Effector memory CD8-positive, alpha-beta T cell (primary cell): ENCODE results near the gene CDH13.

Experiments used
- ATAC-seq: fragments of 150-1000 bp; cut with Tn5 transposase; replicated peaks from 2 replicates; pipeline ENCODE4 v1.10.0; 2021; ENCODE audit warnings: mild to moderate bottlenecking, moderate library complexity
- DNase-seq, 3 experiments: peaks; one replicate each; pipeline ENCODE4 v3.0.0; 2021
- H3K27ac Mint-ChIP-seq, 2 donors: one replicate each; pipeline ENCODE4 v1.8.0; 2022; ENCODE audit warnings: mild to moderate bottlenecking in 2 of 2, mixed read lengths in 2 of 2, moderate library complexity in 2 of 2
- H3K27me3 Mint-ChIP-seq, 2 donors: one replicate each; pipeline ENCODE4 v1.8.0; 2022; ENCODE audit warnings: mixed read lengths in 2 of 2
- H3K36me3 Mint-ChIP-seq: one replicate; pipeline ENCODE4 v1.8.0; 2022; ENCODE audit warnings: mild to moderate bottlenecking, moderate library complexity, mixed read lengths; ENCODE audit not compliant: insufficient read depth
- H3K4me1 Mint-ChIP-seq, 2 donors: one replicate each; pipeline ENCODE4 v1.8.0; 2022; ENCODE audit warnings: low read depth in 2 of 2, mixed read lengths in 2 of 2
- H3K4me3 Mint-ChIP-seq, 2 donors: one replicate each; pipeline ENCODE4 v1.8.0; 2022; ENCODE audit warnings: mild to moderate bottlenecking in 2 of 2, mixed read lengths in 2 of 2, moderate library complexity in 2 of 2
- H3K9me3 Mint-ChIP-seq, 2 donors: one replicate each; pipeline ENCODE4 v1.8.0; 2022; ENCODE audit warnings: mixed read lengths in 2 of 2

Gene CDH13

DNA sequence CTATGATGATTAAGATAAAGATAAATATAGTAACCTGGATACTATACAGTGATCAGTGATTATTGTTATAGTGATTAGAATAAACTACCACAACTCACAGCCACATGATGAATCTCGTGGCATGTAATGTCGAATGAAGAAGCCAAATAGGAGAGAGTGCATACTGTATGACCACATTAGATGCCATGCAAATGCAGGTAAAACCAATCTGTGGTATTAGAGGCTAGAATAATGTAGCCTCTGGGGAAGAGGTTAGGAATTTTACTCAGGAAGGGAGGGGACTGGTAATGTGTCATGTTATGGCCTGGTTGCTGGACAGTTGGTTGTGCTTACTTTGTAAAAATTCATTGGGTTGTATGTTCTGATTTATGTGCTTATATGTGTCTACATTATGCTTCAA is 402.7 kb downstream of the CDH13 start:
- ATAC-seq (no peak), DNase-seq (no peak)
- H3K4me1 Mint-ChIP-seq: no peaks in the 10 kb centered on the region
- peaks cover 6% of the 10 kb centered on the region in 2 donors for H3K9me3 Mint-ChIP-seq
- H3K36me3 Mint-ChIP-seq: no peaks in the 10 kb centered on the region
- no peak overlapping the region for H3K27ac Mint-ChIP-seq
- H3K27me3 Mint-ChIP-seq: peaks cover 0 to 8% of the 10 kb centered on the region in 2 donors
- H3K4me3 Mint-ChIP-seq: no peak overlapping the region

- ATAC-seq: no peak
- H3K27ac Mint-ChIP-seq: no peak overlapping the region
- H3K4me3 Mint-ChIP-seq: no peak overlapping the region
- peaks cover 6% of the 10 kb centered on the region in 2 donors for H3K9me3 Mint-ChIP-seq
- H3K36me3 Mint-ChIP-seq: no peaks in the 10 kb centered on the region
- DNase-seq: no peak
- H3K4me1 Mint-ChIP-seq: peaks cover 0 to 1% of the 10 kb centered on the region in 2 donors
- H3K27me3 Mint-ChIP-seq: peaks cover 0 to 17% of the 10 kb centered on the region in 2 donors
Measured at GRCh38 chr16:83031524-83031923, 404.8 kb downstream of the CDH13 start.

- DNase-seq (no peak), ATAC-seq (no peak)
- Mint-ChIP-seq H3K27ac (no peak overlapping the region), H3K27me3 (peaks cover 14 to 39% of the 10 kb centered on the region in 2 donors), H3K36me3 (no peaks in the 10 kb centered on the region), H3K4me1 (peaks cover 14 to 15% of the 10 kb centered on the region in 2 donors), H3K4me3 (no peak overlapping the region), H3K9me3 (peaks cover 0 to 2% of the 10 kb centered on the region in 2 donors)
Measured at GRCh38 chr16:83037102-83037501, 410.3 kb downstream of the CDH13 start.

DNA sequence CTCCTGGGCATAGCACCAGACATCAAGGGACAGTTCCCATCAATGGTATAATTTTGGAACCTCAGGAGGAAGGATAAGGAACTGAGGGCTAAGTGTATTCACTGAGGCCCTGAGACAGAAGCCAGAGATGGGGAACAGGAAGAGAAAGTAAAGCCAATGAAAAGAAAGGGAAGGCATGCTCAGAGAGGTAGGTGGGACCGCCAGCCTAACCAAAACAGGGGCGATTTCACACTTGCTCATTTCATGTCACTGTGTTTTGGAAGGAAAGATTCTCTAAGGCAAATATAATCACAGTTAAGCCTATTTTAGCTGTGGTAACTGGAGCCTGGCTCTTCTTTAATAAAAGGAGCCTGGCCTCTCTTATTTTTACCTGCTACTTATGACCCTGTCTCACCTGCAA is 411.1 kb downstream of the CDH13 start:
- Mint-ChIP-seq H3K4me1 (peaks cover 14 to 15% of the 10 kb centered on the region in 2 donors), H3K27ac (no peak overlapping the region), H3K4me3 (no peak overlapping the region), H3K9me3 (peaks cover 0 to 2% of the 10 kb centered on the region in 2 donors), H3K36me3 (no peaks in the 10 kb centered on the region), H3K27me3 (peaks cover 14 to 39% of the 10 kb centered on the region in 2 donors)
- DNase-seq: no peak
- no peak for ATAC-seq

GRCh38 chr16:83040174-83040573 is 413.4 kb downstream of the CDH13 start:
- ATAC-seq: no peak
- Mint-ChIP-seq H3K27me3 (peaks cover 14 to 33% of the 10 kb centered on the region in 2 donors), H3K36me3 (no peaks in the 10 kb centered on the region), H3K4me1 (peaks cover 14 to 15% of the 10 kb centered on the region in 2 donors), H3K4me3 (no peak overlapping the region), H3K27ac (no peak overlapping the region), H3K9me3 (no peaks in the 10 kb centered on the region)
- DNase-seq: no peak

GRCh38 chr16:83044589-83044988 is 417.8 kb downstream of the CDH13 start:
- no peaks in the 10 kb centered on the region for H3K36me3 Mint-ChIP-seq

GRCh38 chr16:83045790-83046189 is 419.0 kb downstream of the CDH13 start:
- no peak overlapping the region for H3K27ac Mint-ChIP-seq
- no peak for ATAC-seq
- no peak for DNase-seq
- H3K27me3 Mint-ChIP-seq: peaks cover 7 to 9% of the 10 kb centered on the region in 2 donors
- H3K36me3 Mint-ChIP-seq: no peaks in the 10 kb centered on the region
- H3K4me1 Mint-ChIP-seq: no peaks in the 10 kb centered on the region
- no peak overlapping the region for H3K4me3 Mint-ChIP-seq
- peaks cover 5 to 6% of the 10 kb centered on the region in 2 donors for H3K9me3 Mint-ChIP-seq

More at GRCh38 chr16:83044589-83044988, 417.8 kb downstream of the CDH13 start:
- Mint-ChIP-seq H3K4me3 (no peak overlapping the region), H3K9me3 (no peaks in the 10 kb centered on the region), H3K27me3 (peaks cover 3 to 7% of the 10 kb centered on the region in 2 donors), H3K27ac (no peak overlapping the region), H3K4me1 (peaks cover 8 to 11% of the 10 kb centered on the region in 2 donors)
- ATAC-seq: no peak
- DNase-seq: no peak

GRCh38 chr16:83046664-83047063 is 419.9 kb downstream of the CDH13 start:
- DNase-seq (no peak), ATAC-seq (no peak)
- no peaks in the 10 kb centered on the region for H3K4me1 Mint-ChIP-seq
- H3K27me3 Mint-ChIP-seq: peaks cover 11 to 15% of the 10 kb centered on the region in 2 donors
- H3K4me3 Mint-ChIP-seq: no peak overlapping the region
- H3K9me3 Mint-ChIP-seq: peaks cover 5 to 9% of the 10 kb centered on the region in 2 donors
- no peaks in the 10 kb centered on the region for H3K36me3 Mint-ChIP-seq
- no peak overlapping the region for H3K27ac Mint-ChIP-seq

- DNase-seq (no peak), ATAC-seq (no peak)
- H3K4me3 Mint-ChIP-seq: no peak overlapping the region
- no peaks in the 10 kb centered on the region for H3K36me3 Mint-ChIP-seq
- peaks cover 5 to 9% of the 10 kb centered on the region in 2 donors for H3K9me3 Mint-ChIP-seq
- H3K4me1 Mint-ChIP-seq: no peaks in the 10 kb centered on the region
- H3K27ac Mint-ChIP-seq: no peak overlapping the region
- peaks cover 11 to 15% of the 10 kb centered on the region in 2 donors for H3K27me3 Mint-ChIP-seq
Measured at GRCh38 chr16:83051451-83051850, 424.7 kb downstream of the CDH13 start.

GRCh38 chr16:83054283-83054682 is 427.5 kb downstream of the CDH13 start:
- Mint-ChIP-seq H3K36me3 (no peaks in the 10 kb centered on the region), H3K27ac (no peak overlapping the region), H3K27me3 (peaks cover 11 to 15% of the 10 kb centered on the region in 2 donors), H3K4me3 (no peak overlapping the region), H3K4me1 (no peaks in the 10 kb centered on the region), H3K9me3 (peaks cover 5 to 9% of the 10 kb centered on the region in 2 donors)
- DNase-seq: no peak
- ATAC-seq: no peak

DNA sequence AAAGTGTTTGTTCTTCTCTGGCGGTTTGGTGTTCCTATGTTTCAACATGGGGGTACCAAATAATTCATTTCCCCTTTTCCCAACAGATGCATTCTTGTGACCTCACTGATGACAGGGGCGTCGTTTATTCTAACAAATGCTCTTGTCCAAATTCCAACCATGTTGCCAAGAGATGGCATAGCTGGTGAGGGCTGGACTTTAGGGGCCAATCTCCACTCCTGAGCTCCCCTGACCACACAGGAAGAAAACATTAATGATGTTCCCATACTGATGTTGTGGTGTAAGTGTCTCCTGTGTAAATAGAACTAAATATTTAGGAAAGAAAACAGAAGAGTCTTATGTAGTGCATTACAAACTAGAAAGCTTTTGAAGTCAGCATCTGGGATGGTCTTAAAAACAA is 431.6 kb downstream of the CDH13 start:
- no peaks in the 10 kb centered on the region for H3K9me3 Mint-ChIP-seq
- DNase-seq (no peak), ATAC-seq (no peak)
- H3K27me3 Mint-ChIP-seq: peaks cover 4 to 5% of the 10 kb centered on the region in 2 donors
- H3K4me3 Mint-ChIP-seq: no peak overlapping the region
- H3K36me3 Mint-ChIP-seq: no peaks in the 10 kb centered on the region
- no peak overlapping the region for H3K27ac Mint-ChIP-seq
- no peaks in the 10 kb centered on the region for H3K4me1 Mint-ChIP-seq

DNA sequence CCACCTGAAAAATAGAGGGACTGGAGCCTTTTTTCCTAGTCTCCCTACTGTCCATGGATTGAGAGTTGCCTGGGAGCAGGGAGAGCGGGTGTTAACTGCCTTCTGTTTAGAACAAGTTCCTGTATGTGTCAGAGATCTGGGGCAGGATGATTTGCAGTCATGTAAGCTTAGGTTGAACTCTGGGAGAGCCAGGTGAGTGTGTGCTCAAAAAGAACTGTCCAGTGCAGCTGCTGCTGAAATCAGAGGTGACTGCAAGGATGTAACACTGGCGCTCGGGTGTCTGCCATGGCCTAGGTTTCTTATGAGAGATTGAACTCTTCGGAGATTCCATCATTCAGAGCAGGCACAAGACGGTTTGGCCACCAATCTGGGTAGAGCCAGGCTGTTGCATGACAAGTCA is 432.5 kb downstream of the CDH13 start:
- no peaks in the 10 kb centered on the region for H3K36me3 Mint-ChIP-seq
- H3K4me3 Mint-ChIP-seq: no peak overlapping the region
- H3K9me3 Mint-ChIP-seq: no peaks in the 10 kb centered on the region
- peaks cover 5 to 12% of the 10 kb centered on the region in 2 donors for H3K27me3 Mint-ChIP-seq
- no peak overlapping the region for H3K27ac Mint-ChIP-seq
- no peaks in the 10 kb centered on the region for H3K4me1 Mint-ChIP-seq
- no peak for DNase-seq
- ATAC-seq: no peak

DNA sequence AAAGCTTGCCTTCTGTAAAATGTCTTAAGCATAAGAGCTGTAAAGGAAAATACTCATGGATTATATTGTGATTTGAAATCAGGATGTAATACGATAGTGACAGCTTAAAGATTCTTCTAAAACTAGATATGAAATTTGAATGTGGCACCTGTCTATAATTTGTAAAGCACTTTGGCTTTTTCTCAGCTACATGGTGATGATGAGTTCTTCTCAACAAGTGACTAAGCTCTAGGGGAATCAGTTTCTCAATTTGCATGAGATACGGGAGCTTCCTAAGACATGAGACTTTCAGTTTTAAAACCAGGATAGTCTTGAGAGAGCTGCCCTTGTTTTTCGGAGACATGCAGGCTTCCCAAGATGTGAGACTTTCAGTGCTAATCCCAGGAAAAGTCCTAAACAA is 439.2 kb downstream of the CDH13 start:
- no peak overlapping the region for H3K27ac Mint-ChIP-seq
- no peak for DNase-seq

GRCh38 chr16:83066881-83067280 is 440.1 kb downstream of the CDH13 start:
- Mint-ChIP-seq H3K9me3 (peaks cover 0 to 1% of the 10 kb centered on the region in 2 donors), H3K27me3 (peaks cover 5 to 12% of the 10 kb centered on the region in 2 donors), H3K27ac (no peak overlapping the region), H3K36me3 (no peaks in the 10 kb centered on the region), H3K4me3 (no peak overlapping the region), H3K4me1 (no peaks in the 10 kb centered on the region)
- ATAC-seq (no peak), DNase-seq (no peak)

More for the DNA sequence above, 439.2 kb downstream of the CDH13 start:
- peaks cover 0 to 1% of the 10 kb centered on the region in 2 donors for H3K9me3 Mint-ChIP-seq
- H3K4me3 Mint-ChIP-seq: no peak overlapping the region
- ATAC-seq: no peak
- H3K4me1 Mint-ChIP-seq: no peaks in the 10 kb centered on the region
- no peaks in the 10 kb centered on the region for H3K36me3 Mint-ChIP-seq
- H3K27me3 Mint-ChIP-seq: peaks cover 5 to 12% of the 10 kb centered on the region in 2 donors

GRCh38 chr16:83068686-83069085 is 441.9 kb downstream of the CDH13 start:
- H3K9me3 Mint-ChIP-seq: peaks cover 0 to 1% of the 10 kb centered on the region in 2 donors
- DNase-seq (no peak), ATAC-seq (no peak)
- no peak overlapping the region for H3K27ac Mint-ChIP-seq
- H3K4me1 Mint-ChIP-seq: no peaks in the 10 kb centered on the region
- peaks cover 0 to 16% of the 10 kb centered on the region in 2 donors for H3K27me3 Mint-ChIP-seq
- H3K36me3 Mint-ChIP-seq: no peaks in the 10 kb centered on the region
- H3K4me3 Mint-ChIP-seq: no peak overlapping the region
